B cell (primary cell): Measurements from ENCODE around the gene SLC12A1. TPM values are rescaled to one million over a fixed set of nuclear protein-coding genes. Genes with fewer than 3 reads are reported as not detected.

ENCODE experiments used
- ATAC-seq: fragments of 200-7000 bp; cut with Tn5 transposase; one replicate; pipeline ENCODE4 v1.10.0; 2021; ENCODE audit warnings: low read depth, mild to moderate bottlenecking, moderate number of reproducible peaks, moderate library complexity
- CTCF ChIA-PET: fragments of 350-600 bp; sonication (Branson Sonifier 250); formaldehyde crosslinking; loops from one replicate; lab custom pipeline; 2021; ENCODE audit warnings: antibody characterized with exemption, inconsistent platforms; lab: Charles Lee
- POLR2A ChIA-PET: fragments of 350-600 bp; sonication (Branson Sonifier 250); formaldehyde crosslinking; loops from one replicate; lab custom pipeline; 2021; ENCODE audit warnings: antibody characterized with exemption; lab: Charles Lee
- DNase-seq: peaks from one replicate; pipeline ENCODE4 v3.0.0; 2013
- H2AFZ ChIP-seq: 2 replicates; pipeline ENCODE4 v1.6.1; 2012; ENCODE audit warnings: mild to moderate bottlenecking, low read depth, low read length; ENCODE audit not compliant: insufficient read depth, poor library complexity, severe bottlenecking
- H3K27ac ChIP-seq, 2 donors: 1 replicate in 1 of 2; 2 replicates in 1 of 2; pipeline ENCODE4 v1.5.1; 2012 to 2013; ENCODE audit warnings: low read length in 2 of 2, mild to moderate bottlenecking in 2 of 2, moderate library complexity in 1 of 2
- H3K27me3 ChIP-seq, 4 experiments: fragments of 200-600 bp in 1 of 4; sonication (generic) in 1 of 4; replicated peaks in 1 of 4; 1 replicate in 2 of 4; 2 replicates in 2 of 4; pipeline versions ENCODE4 v1.6.1 to v1.7.0; 2013 to 2016; ENCODE audit warnings: low read length in 3 of 4, mild to moderate bottlenecking in 2 of 4, mixed read lengths in 1 of 4, moderate library complexity in 1 of 4; ENCODE audit not compliant: insufficient read depth in 4 of 4, control insufficient read depth in 3 of 4; ENCODE audit errors: control extremely low read depth in 1 of 4
- H3K36me3 ChIP-seq, 2 experiments: replicated peaks in 1 of 2; 1 replicate in 1 of 2; 2 replicates in 1 of 2; pipeline versions ENCODE4 v1.6.1 to v1.7.1; 2013; ENCODE audit warnings: low read length in 1 of 2; ENCODE audit not compliant: insufficient read depth in 2 of 2, control insufficient read depth in 1 of 2; ENCODE audit errors: control extremely low read depth in 1 of 2, extremely low read depth in 1 of 2
- H3K4me1 ChIP-seq, 2 donors: fragments of 200-600 bp in 1 of 2; sonication (generic) in 1 of 2; 1 replicate in 1 of 2; 2 replicates in 1 of 2; pipeline versions ENCODE4 v1.5.1 to v1.6.1; 2013 to 2017; ENCODE audit warnings: low read length in 2 of 2; ENCODE audit not compliant: control insufficient read depth in 2 of 2, insufficient read depth in 2 of 2
- H3K4me2 ChIP-seq: replicated peaks from 2 replicates; pipeline ENCODE3; 2012; ENCODE audit warnings: mild to moderate bottlenecking, low read depth, low read length; ENCODE audit not compliant: poor library complexity, severe bottlenecking
- H3K4me3 ChIP-seq, 5 experiments: fragments of 200-600 bp in 1 of 5; sonication (generic) in 1 of 5; 1 replicate in 3 of 5; 2 replicates in 2 of 5; pipeline versions ENCODE4 v1.5.1 to v1.7.0; 2011 to 2016; ENCODE audit warnings: low read length in 4 of 5, mild to moderate bottlenecking in 4 of 5, low read depth in 2 of 5, control low read depth in 1 of 5, moderate library complexity in 1 of 5; ENCODE audit not compliant: insufficient read depth in 1 of 5; ENCODE audit errors: control extremely low read depth in 1 of 5, extremely low read depth in 1 of 5
- H3K79me2 ChIP-seq: fragments of 200-600 bp; sonication (generic); one replicate; pipeline ENCODE4 v1.6.0; 2016; ENCODE audit warnings: low read length; ENCODE audit not compliant: control insufficient read depth, insufficient read depth
- H3K9ac ChIP-seq: fragments of 200-600 bp; sonication (generic); 2 replicates; pipeline ENCODE4 v1.6.1; 2017; ENCODE audit warnings: mild to moderate bottlenecking, low read length, moderate library complexity
- H3K9me3 ChIP-seq, 3 donors: one replicate each; pipeline versions ENCODE4 v1.6.1 to v1.7.1; 2013; ENCODE audit warnings: low read length in 2 of 3; ENCODE audit not compliant: control insufficient read depth in 2 of 3, insufficient read depth in 1 of 3; ENCODE audit errors: control extremely low read depth in 1 of 3
- H4K20me1 ChIP-seq: 2 replicates; pipeline ENCODE4 v1.6.0; 2012; ENCODE audit warnings: mild to moderate bottlenecking, low read length; ENCODE audit not compliant: insufficient read depth, control insufficient read depth, poor library complexity, severe bottlenecking
- H3K27ac Mint-ChIP-seq: one replicate; pipeline ENCODE4 v1.8.0; 2021; ENCODE audit warnings: mixed read lengths
- H3K27me3 Mint-ChIP-seq: one replicate; pipeline ENCODE4 v1.8.0; 2021; ENCODE audit warnings: mixed read lengths
- H3K4me1 Mint-ChIP-seq: one replicate; pipeline ENCODE4 v1.8.0; 2021; ENCODE audit warnings: mixed read lengths
- H3K4me3 Mint-ChIP-seq: one replicate; pipeline ENCODE4 v1.8.0; 2021; ENCODE audit warnings: mixed read lengths
- H3K9me3 Mint-ChIP-seq: one replicate; pipeline ENCODE4 v1.8.0; 2022; ENCODE audit warnings: mixed read lengths; ENCODE audit not compliant: insufficient read depth
- CTCF ChIP-seq: fragments of 200-600 bp; IDR thresholded peaks from one replicate; pipeline ENCODE4 v1.8.0; 2022; ENCODE audit warnings: antibody characterized with exemption, mild to moderate bottlenecking
- EZH2 ChIP-seq: IDR thresholded peaks from 2 replicates; pipeline ENCODE4 v1.6.1; 2012; ENCODE audit warnings: borderline replicate concordance, low read depth, mild to moderate bottlenecking, moderate library complexity, low read length; ENCODE audit not compliant: insufficient read depth, poor library complexity, severe bottlenecking
- WGBS: methylation state at CpG from one replicate; pipeline ENCODE4 v1.1.5; 2013; ENCODE audit warnings: missing lambda C conversion rate; ENCODE audit not compliant: insufficient coverage; 5-methylcytosine and 5-hydroxymethylcytosine counted together
- intact Hi-C: fragments of 100-400 bp; cut with micrococcal nuclease; formaldehyde crosslinking; loops from one replicate; pipeline ENCODE4 v1.10.0; 2022
- polyA plus RNA-seq: library from polyadenylated mRNA; depleted of rRNA; stranded (reverse); fragments of >200 nt; gene quantifications from 2 replicates; pipeline ENCODE4 v1.2.3, GENCODE V29; 2012
- total RNA-seq, 2 donors: library from RNA; stranded (reverse); fragments of 120-200 nt in 1 of 2; gene quantifications; 1 replicate in 1 of 2; 2 replicates in 1 of 2; pipeline versions ENCODE4 v1.2.3 to v1.2.4, GENCODE V29; 2013 to 2022

Gene SLC12A1
- total and polyA plus RNA-seq, 2 donors (not counting 1 experiment from before 2014, with no cell fraction given) = not detected

GRCh38 chr15:48221261-48221660, 15.2 kb downstream of the SLC12A1 start:
- Histone ChIP-seq H4K20me1 (no peaks in the 10 kb centered on the region), H3K4me3 (no peak overlapping the region), H3K27ac (no peak overlapping the region), H3K4me2 (no peak overlapping the region), H3K36me3 (no peaks in the 10 kb centered on the region), H3K9ac (no peak overlapping the region), H3K4me1 (no peaks in the 10 kb centered on the region), H3K9me3 (no peaks in the 10 kb centered on the region), H2AFZ (no peak overlapping the region), H3K79me2 (no peaks in the 10 kb centered on the region), H3K27me3 (no peaks in the 10 kb centered on the region)
- WGBS = no CpG with 5 or more reads among the region's 1 CpG
- ATAC-seq = no peak
- H3K27ac Mint-ChIP-seq = no peak overlapping the region
- H3K4me1 Mint-ChIP-seq = no peaks in the 10 kb centered on the region
- no peaks in the 10 kb centered on the region for H3K9me3 Mint-ChIP-seq
- H3K27me3 Mint-ChIP-seq = peaks cover 3% of the 10 kb centered on the region
- ChIA-PET CTCF (no interaction called here), POLR2A (no interaction called here)
- TF ChIP-seq CTCF (no peak), EZH2 (no peak)
- H3K4me3 Mint-ChIP-seq = no peak overlapping the region
- no peak for DNase-seq
- intact Hi-C loops = no loop called here

GRCh38 chr15:48221885-48222284, 15.8 kb downstream of the SLC12A1 start:
- H3K27me3 Mint-ChIP-seq = no peaks in the 10 kb centered on the region
- POLR2A ChIA-PET = no interaction called here
- Histone ChIP-seq H3K36me3 (no peaks in the 10 kb centered on the region), H3K9me3 (no peaks in the 10 kb centered on the region), H4K20me1 (no peaks in the 10 kb centered on the region), H3K4me2 (no peak overlapping the region), H3K27ac (no peak overlapping the region), H3K4me3 (no peak overlapping the region), H3K27me3 (no peaks in the 10 kb centered on the region), H2AFZ (no peak overlapping the region), H3K9ac (no peak overlapping the region), H3K4me1 (no peaks in the 10 kb centered on the region), H3K79me2 (no peaks in the 10 kb centered on the region)
- no peak overlapping the region for H3K4me3 Mint-ChIP-seq
- H3K9me3 Mint-ChIP-seq = no peaks in the 10 kb centered on the region
- no peak for TF ChIP-seq CTCF
- TF ChIP-seq EZH2 = no peak
- H3K4me1 Mint-ChIP-seq = no peaks in the 10 kb centered on the region
- DNase-seq (no peak), ATAC-seq (no peak)
- CTCF ChIA-PET = no interaction called here
- intact Hi-C loops = no loop called here
- WGBS = 93% methylated on average over 3 of the region's 4 CpGs
- H3K27ac Mint-ChIP-seq = no peak overlapping the region
